HEK293T (cell line): ENCODE data around the gene KLRF2.

Experiments
- CTBP1 ChIP-seq: fragments of 450-650 bp; IDR thresholded peaks from 2 replicates; pipeline ENCODE4 v1.6.1; 2016; ENCODE audit warnings: borderline replicate concordance
- FOXK2 ChIP-seq: fragments of 450-650 bp; IDR thresholded peaks from 2 replicates; pipeline ENCODE4 v1.6.1; 2016; ENCODE audit warnings: mild to moderate bottlenecking
- LEF1 ChIP-seq: fragments of 450-650 bp; IDR thresholded peaks from 2 replicates; pipeline ENCODE4 v1.6.1; 2017; ENCODE audit warnings: mild to moderate bottlenecking, borderline replicate concordance
- SP1 ChIP-seq: fragments of 450-650 bp; IDR thresholded peaks from 2 replicates; pipeline ENCODE4 v1.6.1; 2017

DNA sequence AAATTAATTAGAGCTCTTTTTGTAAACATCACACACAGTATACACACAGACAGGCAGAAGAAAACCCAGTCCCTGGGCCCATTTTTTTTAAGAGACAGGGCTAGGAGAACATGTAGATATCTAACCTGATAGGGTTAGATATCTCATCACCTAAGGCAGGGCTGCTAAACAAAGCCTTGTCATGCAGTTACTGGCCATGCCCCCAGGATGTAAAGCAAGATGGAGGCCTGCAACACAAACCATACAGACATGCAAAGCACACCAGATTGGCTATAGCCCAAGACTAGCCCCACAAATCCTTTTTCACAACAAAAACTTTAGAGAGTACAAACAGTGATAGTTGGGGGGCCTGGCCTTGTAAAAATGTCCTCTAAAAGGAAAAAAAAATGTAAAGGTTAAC, 30.4 kb downstream of the KLRF2 start:
- TF ChIP-seq FOXK2 (no peak), SP1 (no peak), CTBP1 (no peak), LEF1 (no peak)
